Measurements from ENCODE around the gene BAIAP3. TPM values are rescaled to one million over a fixed set of nuclear protein-coding genes. Genes with fewer than 3 reads are reported as not detected.

The BAIAP3 gene
- total RNA-seq, 2 experiments from 2014 or later: 0.17 to 0.31 TPM

GRCh38 chr16:1371054-1371978 lies 37.9 kb downstream of the BAIAP3 start:
- POLR2A ChIA-PET: no interaction called here
- Mint-ChIP-seq H3K36me3 (peaks cover under 1% of the 10 kb centered on the region), H3K9me3 (no peaks in the 10 kb centered on the region), H3K27me3 (no peaks in the 10 kb centered on the region), H3K4me1 (ENCODE audit: low read depth) (no peaks in the 10 kb centered on the region), H3K27ac (no peak overlapping the region), H3K4me3 (no peak overlapping the region)
- intact Hi-C loops (cut with micrococcal nuclease): no loop called here
- no peak for DNase-seq
- CTCF ChIA-PET: interaction anchor here (3.5 kb wide), 1 partner anchor 7 kb away, joined by 11 read pairs; no protein-coding TSS in a partner anchor

GRCh38 chr16:1372292-1372950 lies 39.0 kb downstream of the BAIAP3 start:
- intact Hi-C loops (cut with micrococcal nuclease): no loop called here
- H3K27me3 Mint-ChIP-seq: no peaks in the 10 kb centered on the region
- no peak overlapping the region for H3K27ac Mint-ChIP-seq
- H3K9me3 Mint-ChIP-seq: no peaks in the 10 kb centered on the region
- CTCF ChIA-PET: no interaction called here
- no peak overlapping the region for H3K4me3 Mint-ChIP-seq
- H3K36me3 Mint-ChIP-seq: peaks cover 3% of the 10 kb centered on the region
- H3K4me1 Mint-ChIP-seq (ENCODE audit: low read depth): no peaks in the 10 kb centered on the region
- DNase-seq: no peak
- POLR2A ChIA-PET: no interaction called here

- Mint-ChIP-seq H3K4me3 (no peak overlapping the region), H3K36me3 (peaks cover 6% of the 10 kb centered on the region), H3K9me3 (no peaks in the 10 kb centered on the region), H3K4me1 (ENCODE audit: low read depth) (peaks cover 15% of the 10 kb centered on the region), H3K27ac (no peak overlapping the region), H3K27me3 (no peaks in the 10 kb centered on the region)
- no peak for DNase-seq
- ChIA-PET CTCF (interaction anchor here (1.5 kb wide), 1 partner anchor 11 kb away, joined by 6 read pairs; no protein-coding TSS in a partner anchor), POLR2A (no interaction called here)
- intact Hi-C loops (cut with micrococcal nuclease): no loop called here
Measured at GRCh38 chr16:1374418-1375297, 41.2 kb downstream of the BAIAP3 start.

- DNase-seq: no peak
- Mint-ChIP-seq H3K9me3 (no peaks in the 10 kb centered on the region), H3K4me1 (ENCODE audit: low read depth) (peaks cover 20% of the 10 kb centered on the region), H3K27ac (no peak overlapping the region), H3K27me3 (no peaks in the 10 kb centered on the region), H3K36me3 (peaks cover 6% of the 10 kb centered on the region), H3K4me3 (no peak overlapping the region)
- POLR2A ChIA-PET: interaction anchor here (0.6 kb wide), 1 partner anchor 81 kb away, joined by 5 read pairs; no protein-coding TSS in a partner anchor
- intact Hi-C loops (cut with micrococcal nuclease): no loop called here
- CTCF ChIA-PET: interaction anchor here (1.5 kb wide), 1 partner anchor 12 kb away, joined by 6 read pairs; no protein-coding TSS in a partner anchor
Measured at GRCh38 chr16:1375298-1375640, 41.8 kb downstream of the BAIAP3 start.

GRCh38 chr16:1375741-1376410 lies 42.4 kb downstream of the BAIAP3 start:
- H3K4me1 Mint-ChIP-seq (ENCODE audit: low read depth): peaks cover 20% of the 10 kb centered on the region
- peaks cover 6% of the 10 kb centered on the region for H3K36me3 Mint-ChIP-seq
- intact Hi-C loops (cut with micrococcal nuclease): no loop called here
- H3K4me3 Mint-ChIP-seq: no peak overlapping the region
- no peaks in the 10 kb centered on the region for H3K9me3 Mint-ChIP-seq
- POLR2A ChIA-PET: interaction anchor here (0.6 kb wide), 1 partner anchor 82 kb away, joined by 5 read pairs; no protein-coding TSS in a partner anchor
- no peaks in the 10 kb centered on the region for H3K27me3 Mint-ChIP-seq
- DNase-seq: no peak
- CTCF ChIA-PET: interaction anchor here (1.0 kb wide), 1 partner anchor 12 kb away, joined by 3 read pairs; no protein-coding TSS in a partner anchor
- H3K27ac Mint-ChIP-seq: no peak overlapping the region

- Mint-ChIP-seq H3K4me1 (ENCODE audit: low read depth) (peaks cover 20% of the 10 kb centered on the region), H3K27ac (no peak overlapping the region), H3K36me3 (peaks cover 6% of the 10 kb centered on the region), H3K9me3 (no peaks in the 10 kb centered on the region), H3K4me3 (peak overlapping the region; percentile 87), H3K27me3 (no peaks in the 10 kb centered on the region)
- no peak for DNase-seq
- POLR2A ChIA-PET: no interaction called here
- CTCF ChIA-PET: interaction anchor here (0.9 to 4.9 kb wide), 4 partner anchors 7 to 43 kb away, joined by 3 to 49 read pairs (median 8); partner anchors contain the start of gene UQCC4
- intact Hi-C loops (cut with micrococcal nuclease): loop anchor here (2.0 kb wide), 1 partner anchor 43 kb away; the partner anchor contains the start of gene UQCC4
Measured at GRCh38 chr16:1377406-1378010, 44.1 kb downstream of the BAIAP3 start.

- H3K9me3 Mint-ChIP-seq: no peaks in the 10 kb centered on the region
- H3K4me3 Mint-ChIP-seq: peak overlapping the region; percentile 87
- ChIA-PET CTCF (interaction anchor here (1.1 to 4.9 kb wide), 5 partner anchors 8 to 43 kb away, joined by 3 to 49 read pairs (median 5); partner anchors contain the start of gene UQCC4), POLR2A (interaction anchor here (0.6 to 1.8 kb wide), 10 partner anchors 12 to 404 kb away, joined by 3 to 6 read pairs (median 4); partner anchors contain the start of genes JPT2, NUBP2, SPSB3 and UBE2I)
- intact Hi-C loops (cut with micrococcal nuclease): loop anchor here (2.0 kb wide), 1 partner anchor 43 kb away; the partner anchor contains the start of gene UQCC4
- peaks cover 6% of the 10 kb centered on the region for H3K36me3 Mint-ChIP-seq
- H3K4me1 Mint-ChIP-seq (ENCODE audit: low read depth): peaks cover 20% of the 10 kb centered on the region
- H3K27ac Mint-ChIP-seq: peak overlapping the region; percentile 90
- no peak for DNase-seq
- no peaks in the 10 kb centered on the region for H3K27me3 Mint-ChIP-seq
Measured at GRCh38 chr16:1378087-1378803, 44.8 kb downstream of the BAIAP3 start.

GRCh38 chr16:1378804-1379303 lies 45.4 kb downstream of the BAIAP3 start:
- intact Hi-C loops (cut with micrococcal nuclease): loop anchor here (2.0 kb wide), 1 partner anchor 42 kb away; the partner anchor contains the start of gene UQCC4
- Mint-ChIP-seq H3K4me1 (ENCODE audit: low read depth) (peaks cover 20% of the 10 kb centered on the region), H3K27me3 (no peaks in the 10 kb centered on the region), H3K4me3 (peak overlapping the region; percentile 87), H3K27ac (peak overlapping the region; percentile 90), H3K36me3 (peaks cover 6% of the 10 kb centered on the region), H3K9me3 (no peaks in the 10 kb centered on the region)
- ChIA-PET POLR2A (interaction anchor here (0.6 to 1.8 kb wide), 11 partner anchors 10 to 404 kb away, joined by 3 to 6 read pairs (median 4); partner anchors contain the start of genes JPT2, NUBP2, SPSB3 and UBE2I), CTCF (interaction anchor here (1.1 to 4.9 kb wide), 5 partner anchors 9 to 42 kb away, joined by 3 to 49 read pairs (median 5); partner anchors contain the start of gene UQCC4)
- peak; percentile 85 for DNase-seq

- Mint-ChIP-seq H3K9me3 (no peaks in the 10 kb centered on the region), H3K36me3 (peaks cover 6% of the 10 kb centered on the region), H3K27ac (peak overlapping the region; percentile 40), H3K4me3 (peak overlapping the region; percentile 70), H3K27me3 (no peaks in the 10 kb centered on the region), H3K4me1 (ENCODE audit: low read depth) (peaks cover 20% of the 10 kb centered on the region)
- CTCF ChIA-PET: interaction anchor here (1.1 to 4.9 kb wide), 5 partner anchors 9 to 41 kb away, joined by 3 to 49 read pairs (median 5); partner anchors contain the start of gene UQCC4
- peak; percentile 81 for DNase-seq
- POLR2A ChIA-PET: interaction anchor here (0.7 to 1.8 kb wide), 8 partner anchors 10 to 364 kb away, joined by 3 to 6 read pairs (median 4); partner anchors contain the start of genes JPT2 and UQCC4
- intact Hi-C loops (cut with micrococcal nuclease): loop anchor here (2.0 kb wide), 1 partner anchor 41 kb away; the partner anchor contains the start of gene UQCC4
Measured at GRCh38 chr16:1379304-1380076, 46.0 kb downstream of the BAIAP3 start.

Data from activated CD4-positive, alpha-beta memory T cell treated with anti-CD3 and anti-CD28 coated beads for 36 hours (primary cell).